ENCODE data around the gene SREBF2. TPM values are rescaled to one million over a fixed set of nuclear protein-coding genes. Genes with fewer than 3 reads are reported as not detected.

Gene SREBF2
- total RNA-seq, 3 donors from 2014 or later (not counting 1 experiment from before 2014, with no cell fraction given), result 101 to 106 (median 105) TPM

GRCh38 chr22:41935509-41935908 lies 102.6 kb downstream of the SREBF2 start:
- peaks cover 73% of the 10 kb centered on the region for H3K4me1 ChIP-seq (ENCODE audit: control insufficient read depth, insufficient read depth, low read length)
- H3K9me3 ChIP-seq (ENCODE audit: control insufficient read depth, insufficient read depth, low read length), result no peaks in the 10 kb centered on the region
- H3K36me3 ChIP-seq (ENCODE audit: control insufficient read depth, insufficient read depth, low read length), result no peaks in the 10 kb centered on the region
- no peak overlapping the region for H3K4me3 ChIP-seq (ENCODE audit: low read length)
- peaks cover 4 to 13% of the 10 kb centered on the region in 2 donors for H3K4me1 Mint-ChIP-seq
- DNase-seq (no peak), ATAC-seq (no peak)
- H3K36me3 Mint-ChIP-seq, result no peaks in the 10 kb centered on the region
- peak overlapping the region; percentile 89 for H3K27ac ChIP-seq (ENCODE audit: low read length)
- intact Hi-C loops (cut with micrococcal nuclease), result no loop called here
- H3K27me3 Mint-ChIP-seq (ENCODE audit: low read depth in 2 of 2), result no peaks in the 10 kb centered on the region
- WGBS (ENCODE audit: insufficient coverage), result 87% methylated on average over 9 of the region's 9 CpGs
- H3K4me3 Mint-ChIP-seq, result no peak overlapping the region
- no peaks in the 10 kb centered on the region for H3K27me3 ChIP-seq (ENCODE audit: control insufficient read depth, insufficient read depth, low read length)
- H3K9me3 Mint-ChIP-seq, result no peaks in the 10 kb centered on the region
- no peak for TF ChIP-seq CTCF (IDR thresholded peaks at IDR 0.05)
- no peak overlapping the region for H3K27ac Mint-ChIP-seq

- Histone ChIP-seq H3K9me3 (ENCODE audit: control insufficient read depth, insufficient read depth, low read length) (no peaks in the 10 kb centered on the region), H3K36me3 (ENCODE audit: control insufficient read depth, insufficient read depth, low read length) (no peaks in the 10 kb centered on the region), H3K4me3 (ENCODE audit: low read length) (no peak overlapping the region), H3K4me1 (ENCODE audit: control insufficient read depth, insufficient read depth, low read length) (peaks cover 80% of the 10 kb centered on the region), H3K27me3 (ENCODE audit: control insufficient read depth, insufficient read depth, low read length) (no peaks in the 10 kb centered on the region), H3K27ac (ENCODE audit: low read length) (peak overlapping the region; percentile 70)
- H3K27ac Mint-ChIP-seq, result no peak overlapping the region
- no peaks in the 10 kb centered on the region for H3K36me3 Mint-ChIP-seq
- DNase-seq, result no peak
- ATAC-seq, result no peak
- TF ChIP-seq CTCF (IDR thresholded peaks at IDR 0.05), result no peak
- 58% methylated on average over 1 of the region's 2 CpGs for WGBS (ENCODE audit: insufficient coverage)
- no peaks in the 10 kb centered on the region for H3K9me3 Mint-ChIP-seq
- intact Hi-C loops (cut with micrococcal nuclease), result no loop called here
- H3K27me3 Mint-ChIP-seq (ENCODE audit: low read depth in 2 of 2), result no peaks in the 10 kb centered on the region
- H3K4me3 Mint-ChIP-seq, result no peak overlapping the region
- H3K4me1 Mint-ChIP-seq, result peaks cover 14 to 23% of the 10 kb centered on the region in 2 donors
These were observed 103.9 kb downstream of the SREBF2 start for GRCh38 chr22:41936894-41937169.

- peak overlapping the region; percentile 98 for H3K27ac ChIP-seq (ENCODE audit: low read length)
- peak; percentile 57 to 98 for DNase-seq
- Mint-ChIP-seq H3K9me3 (no peaks in the 10 kb centered on the region), H3K27me3 (ENCODE audit: low read depth in 2 of 2) (no peaks in the 10 kb centered on the region), H3K4me3 (peak overlapping the region; percentile 63), H3K27ac (peak overlapping the region; percentile 83 to 91), H3K4me1 (peaks cover 14 to 23% of the 10 kb centered on the region in 2 donors), H3K36me3 (no peaks in the 10 kb centered on the region)
- intact Hi-C loops (cut with micrococcal nuclease), result no loop called here
- H3K4me1 ChIP-seq (ENCODE audit: control insufficient read depth, insufficient read depth, low read length), result peaks cover 55% of the 10 kb centered on the region
- no peaks in the 10 kb centered on the region for H3K36me3 ChIP-seq (ENCODE audit: control insufficient read depth, insufficient read depth, low read length)
- peak; percentile 52 to 81 (median 61) for ATAC-seq
- H3K9me3 ChIP-seq (ENCODE audit: control insufficient read depth, insufficient read depth, low read length), result no peaks in the 10 kb centered on the region
- WGBS (ENCODE audit: insufficient coverage), result 47% methylated on average over 13 of the region's 13 CpGs
- no peaks in the 10 kb centered on the region for H3K27me3 ChIP-seq (ENCODE audit: control insufficient read depth, insufficient read depth, low read length)
- TF ChIP-seq CTCF (IDR thresholded peaks at IDR 0.05), result no peak
- H3K4me3 ChIP-seq (ENCODE audit: low read length), result peak overlapping the region; percentile 29
These were observed 107.3 kb downstream of the SREBF2 start for GRCh38 chr22:41939981-41940831.

Data from natural killer cell (primary cell).